HG02798 (cell line): ENCODE results near the gene CFL1.

Experiments
- ATAC-seq: cut with Tn5 transposase; IDR thresholded peaks from one replicate; pipeline ENCODE4 v1.9.1; 2021; ENCODE audit warnings: mild to moderate bottlenecking; ENCODE audit not compliant: unreplicated experiment, poor library complexity

CFL1 gene

GRCh38 chr11:65809496-65809895, 48.5 kb downstream of the CFL1 start:
- ATAC-seq: no peak

- ATAC-seq: no peak
Measured at GRCh38 chr11:65808744-65809341, 49.1 kb downstream of the CFL1 start.

- no peak for ATAC-seq
Measured at GRCh38 chr11:65806979-65807378, 51.0 kb downstream of the CFL1 start.
